Measurements from ENCODE around the gene NFASC. TPM values are rescaled to one million over a fixed set of nuclear protein-coding genes. Genes with fewer than 3 reads are reported as not detected.

NFASC gene
- total and polyA plus RNA-seq, 4 donors: 0.23 to 5.4 (median 1.9) TPM

DNA sequence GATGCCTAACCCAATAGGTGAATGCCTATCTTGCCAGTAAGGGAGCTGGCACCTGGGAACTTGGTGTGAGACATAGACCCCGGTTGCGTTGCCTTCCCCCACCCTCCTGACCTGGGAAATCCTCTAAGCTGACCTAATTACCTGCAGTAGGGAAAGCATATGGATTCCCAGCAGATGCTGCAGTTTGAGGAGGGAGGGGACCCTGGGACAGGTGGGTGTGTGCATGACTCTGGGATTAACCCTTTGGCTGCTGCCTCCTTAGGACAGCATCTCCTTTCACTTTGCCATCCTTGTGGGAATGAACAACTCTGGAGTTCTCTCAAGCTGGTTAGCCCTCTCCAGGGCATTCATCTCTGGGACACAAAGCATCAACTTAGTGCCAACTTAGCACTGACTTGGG is 16.4 kb upstream of the NFASC start:
- Histone ChIP-seq H3K9ac (ENCODE audit: low read depth in 1 of 2, low read length in 2 of 2) (no peak overlapping the region), H3K27ac (ENCODE audit: low read depth in 1 of 2, low read length in 2 of 2) (no peak overlapping the region), H3K36me3 (ENCODE audit: control insufficient read depth in 4 of 4, insufficient read depth in 3 of 4, low read depth in 1 of 4, low read length in 3 of 4) (no peaks in the 10 kb centered on the region), H3K27me3 (ENCODE audit: control insufficient read depth in 4 of 4, insufficient read depth in 4 of 4, low read length in 3 of 4) (no peaks in the 10 kb centered on the region), H3K4me3 (ENCODE audit: low read depth in 1 of 3, low read length in 3 of 3) (no peak overlapping the region), H3K4me1 (ENCODE audit: control insufficient read depth in 4 of 4, insufficient read depth in 4 of 4, low read length in 3 of 4) (no peaks in the 10 kb centered on the region), H3K9me3 (ENCODE audit: control insufficient read depth in 4 of 4, low read length in 3 of 4) (no peaks in the 10 kb centered on the region)
- TF ChIP-seq REST (IDR thresholded peaks at IDR 0.05) (no peak), EGR1 (IDR thresholded peaks at IDR 0.05; ENCODE audit: low read depth in 2 of 2) (no peak), TAF1 (conservative IDR thresholded peaks at IDR 0.05) (no peak), FOXA1 (IDR thresholded peaks at IDR 0.05) (no peak), FOXA2 (IDR thresholded peaks at IDR 0.05) (no peak)
- DNase-seq (ENCODE audit: low spot score): no peak
- WGBS: 46% methylated on average over 2 of the region's 2 CpGs

DNA sequence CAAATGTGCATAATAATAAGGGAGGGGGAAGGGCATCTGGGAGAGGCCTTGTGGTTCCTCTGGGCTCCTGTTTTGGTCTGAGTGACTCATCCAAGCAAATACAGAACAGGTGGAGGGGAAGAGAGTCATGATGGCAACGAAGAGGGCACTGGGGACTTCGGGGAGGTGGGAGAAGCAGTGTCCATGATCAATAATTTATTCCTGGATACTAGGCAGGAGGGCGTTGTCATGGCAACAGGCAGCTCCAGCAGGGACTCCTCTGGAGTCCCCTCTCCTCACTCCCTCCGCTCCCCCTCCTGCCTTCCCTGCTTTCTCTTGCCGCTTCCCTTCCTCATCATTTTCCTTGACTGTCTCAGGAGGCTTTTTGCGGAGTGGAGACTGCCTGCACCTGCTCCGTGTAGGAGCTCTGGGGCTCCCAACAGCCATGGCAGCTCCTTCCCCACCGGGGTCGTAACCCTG is 12.3 kb upstream of the NFASC start:
- H3K4me1 ChIP-seq (ENCODE audit: control insufficient read depth in 4 of 4, insufficient read depth in 4 of 4, low read length in 3 of 4): no peaks in the 10 kb centered on the region
- WGBS: 70% methylated on average over 9 of the region's 9 CpGs
- DNase-seq (ENCODE audit: low spot score): no peak
- no peak overlapping the region for H3K27ac ChIP-seq (ENCODE audit: low read depth in 1 of 2, low read length in 2 of 2)
- no peak overlapping the region for H3K4me3 ChIP-seq (ENCODE audit: low read depth in 1 of 3, low read length in 3 of 3)
- H3K9me3 ChIP-seq (ENCODE audit: control insufficient read depth in 4 of 4, low read length in 3 of 4): no peaks in the 10 kb centered on the region
- no peaks in the 10 kb centered on the region for H3K36me3 ChIP-seq (ENCODE audit: control insufficient read depth in 4 of 4, insufficient read depth in 3 of 4, low read depth in 1 of 4, low read length in 3 of 4)
- TF ChIP-seq EGR1 (IDR thresholded peaks at IDR 0.05; ENCODE audit: low read depth in 2 of 2): no peak
- no peak for TF ChIP-seq JUND (IDR thresholded peaks at IDR 0.05)
- no peak for TF ChIP-seq FOXA1 (IDR thresholded peaks at IDR 0.05)
- TF ChIP-seq YY1 (IDR thresholded peaks at IDR 0.05): no peak
- TF ChIP-seq, protein P1, sequence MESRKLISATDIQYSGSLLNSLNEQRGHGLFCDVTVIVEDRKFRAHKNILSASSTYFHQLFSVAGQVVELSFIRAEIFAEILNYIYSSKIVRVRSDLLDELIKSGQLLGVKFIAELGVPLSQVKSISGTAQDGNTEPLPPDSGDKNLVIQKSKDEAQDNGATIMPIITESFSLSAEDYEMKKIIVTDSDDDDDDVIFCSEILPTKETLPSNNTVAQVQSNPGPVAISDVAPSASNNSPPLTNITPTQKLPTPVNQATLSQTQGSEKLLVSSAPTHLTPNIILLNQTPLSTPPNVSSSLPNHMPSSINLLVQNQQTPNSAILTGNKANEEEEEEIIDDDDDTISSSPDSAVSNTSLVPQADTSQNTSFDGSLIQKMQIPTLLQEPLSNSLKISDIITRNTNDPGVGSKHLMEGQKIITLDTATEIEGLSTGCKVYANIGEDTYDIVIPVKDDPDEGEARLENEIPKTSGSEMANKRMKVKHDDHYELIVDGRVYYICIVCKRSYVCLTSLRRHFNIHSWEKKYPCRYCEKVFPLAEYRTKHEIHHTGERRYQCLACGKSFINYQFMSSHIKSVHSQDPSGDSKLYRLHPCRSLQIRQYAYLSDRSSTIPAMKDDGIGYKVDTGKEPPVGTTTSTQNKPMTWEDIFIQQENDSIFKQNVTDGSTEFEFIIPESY (IDR thresholded peaks at IDR 0.05): no peak
- TF ChIP-seq RAD21 (IDR thresholded peaks at IDR 0.05): no peak
- TF ChIP-seq, protein P2, sequence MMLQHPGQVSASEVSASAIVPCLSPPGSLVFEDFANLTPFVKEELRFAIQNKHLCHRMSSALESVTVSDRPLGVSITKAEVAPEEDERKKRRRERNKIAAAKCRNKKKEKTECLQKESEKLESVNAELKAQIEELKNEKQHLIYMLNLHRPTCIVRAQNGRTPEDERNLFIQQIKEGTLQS (IDR thresholded peaks at IDR 0.05): no peak
- TF ChIP-seq MAX (IDR thresholded peaks at IDR 0.05): no peak
- no peak for TF ChIP-seq REST (IDR thresholded peaks at IDR 0.05)
- TF ChIP-seq, protein P3, sequence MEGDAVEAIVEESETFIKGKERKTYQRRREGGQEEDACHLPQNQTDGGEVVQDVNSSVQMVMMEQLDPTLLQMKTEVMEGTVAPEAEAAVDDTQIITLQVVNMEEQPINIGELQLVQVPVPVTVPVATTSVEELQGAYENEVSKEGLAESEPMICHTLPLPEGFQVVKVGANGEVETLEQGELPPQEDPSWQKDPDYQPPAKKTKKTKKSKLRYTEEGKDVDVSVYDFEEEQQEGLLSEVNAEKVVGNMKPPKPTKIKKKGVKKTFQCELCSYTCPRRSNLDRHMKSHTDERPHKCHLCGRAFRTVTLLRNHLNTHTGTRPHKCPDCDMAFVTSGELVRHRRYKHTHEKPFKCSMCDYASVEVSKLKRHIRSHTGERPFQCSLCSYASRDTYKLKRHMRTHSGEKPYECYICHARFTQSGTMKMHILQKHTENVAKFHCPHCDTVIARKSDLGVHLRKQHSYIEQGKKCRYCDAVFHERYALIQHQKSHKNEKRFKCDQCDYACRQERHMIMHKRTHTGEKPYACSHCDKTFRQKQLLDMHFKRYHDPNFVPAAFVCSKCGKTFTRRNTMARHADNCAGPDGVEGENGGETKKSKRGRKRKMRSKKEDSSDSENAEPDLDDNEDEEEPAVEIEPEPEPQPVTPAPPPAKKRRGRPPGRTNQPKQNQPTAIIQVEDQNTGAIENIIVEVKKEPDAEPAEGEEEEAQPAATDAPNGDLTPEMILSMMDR (IDR thresholded peaks at IDR 0.05; ENCODE audit: low read depth, low read length, missing input control): no peak
- TF ChIP-seq TAF1 (conservative IDR thresholded peaks at IDR 0.05): no peak
- no peak for TF ChIP-seq NR2F2 (IDR thresholded peaks at IDR 0.05)
- TF ChIP-seq GABPA (IDR thresholded peaks at IDR 0.05 in 1 of 2, conservative IDR thresholded peaks at IDR 0.05 in 1 of 2): no peak
- TF ChIP-seq RXRA (IDR thresholded peaks at IDR 0.05): no peak
- no peak for TF ChIP-seq SP1 (IDR thresholded peaks at IDR 0.05)
- no peak for TF ChIP-seq HNF4A (conservative IDR thresholded peaks at IDR 0.05)
- TF ChIP-seq FOXA2 (IDR thresholded peaks at IDR 0.05): no peak
- H3K9ac ChIP-seq (ENCODE audit: low read depth in 1 of 2, low read length in 2 of 2): no peak overlapping the region
- no peaks in the 10 kb centered on the region for H3K27me3 ChIP-seq (ENCODE audit: control insufficient read depth in 4 of 4, insufficient read depth in 4 of 4, low read length in 3 of 4)
